HG02763 (cell line): Measurements from ENCODE around the gene SLC35G1.

Experiments used
- ATAC-seq: cut with Tn5 transposase; IDR thresholded peaks from one replicate; pipeline ENCODE4 v1.9.1; 2021; ENCODE audit warnings: mild to moderate bottlenecking, moderate library complexity; ENCODE audit not compliant: unreplicated experiment

SLC35G1 gene

DNA sequence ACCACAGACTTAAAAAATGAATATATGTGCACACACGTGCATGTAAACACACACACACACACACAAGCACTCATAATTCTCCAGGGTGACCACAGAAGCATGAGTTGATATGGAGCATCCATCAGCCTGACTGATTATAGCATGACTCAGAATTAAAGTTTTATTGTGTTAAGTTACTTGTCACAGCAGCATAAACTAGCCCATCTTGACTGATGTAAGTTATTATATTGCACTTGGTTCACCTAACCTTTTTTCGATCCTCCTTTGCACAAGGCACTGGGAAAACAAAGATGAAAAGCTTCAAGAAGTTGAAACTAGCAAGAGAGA is 18.8 kb upstream of the SLC35G1 start:
- no peak for ATAC-seq

DNA sequence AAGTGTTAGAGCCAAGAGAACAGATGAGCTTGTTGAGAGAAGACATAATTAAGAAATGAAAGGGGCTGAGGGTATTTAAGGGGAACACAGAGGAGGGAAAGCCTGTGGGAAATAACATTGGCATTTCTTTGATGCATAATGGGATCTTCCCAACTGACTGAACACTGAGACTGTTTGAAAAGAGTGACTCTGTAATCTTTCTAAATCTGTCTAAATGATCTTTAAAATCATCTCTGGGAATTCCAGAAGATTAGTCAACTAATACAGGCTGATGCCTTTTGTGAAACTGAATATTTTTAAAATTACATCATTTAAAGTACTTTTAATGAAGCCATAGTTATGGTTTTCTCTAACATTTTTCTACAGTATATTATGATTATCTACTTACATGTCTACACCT is 17.4 kb upstream of the SLC35G1 start:
- no peak for ATAC-seq

DNA sequence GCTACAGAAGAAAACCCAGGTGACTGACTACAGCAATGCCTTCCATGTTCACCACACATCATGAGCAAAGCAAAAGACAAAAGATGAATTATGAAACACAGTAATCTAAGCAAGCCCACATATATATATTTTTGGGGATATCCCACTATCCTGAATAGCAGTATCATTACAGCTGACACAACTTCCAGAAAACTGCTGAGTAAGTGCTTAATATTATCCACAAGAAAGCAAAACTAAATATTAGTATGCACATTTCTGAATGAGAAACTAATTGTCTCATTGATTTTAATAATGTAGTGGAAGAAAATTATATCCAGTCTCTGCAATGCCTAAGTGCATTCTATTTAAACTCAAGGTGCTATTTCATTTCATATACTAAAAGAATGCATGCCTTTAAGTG is 14.5 kb upstream of the SLC35G1 start:
- ATAC-seq = no peak

DNA sequence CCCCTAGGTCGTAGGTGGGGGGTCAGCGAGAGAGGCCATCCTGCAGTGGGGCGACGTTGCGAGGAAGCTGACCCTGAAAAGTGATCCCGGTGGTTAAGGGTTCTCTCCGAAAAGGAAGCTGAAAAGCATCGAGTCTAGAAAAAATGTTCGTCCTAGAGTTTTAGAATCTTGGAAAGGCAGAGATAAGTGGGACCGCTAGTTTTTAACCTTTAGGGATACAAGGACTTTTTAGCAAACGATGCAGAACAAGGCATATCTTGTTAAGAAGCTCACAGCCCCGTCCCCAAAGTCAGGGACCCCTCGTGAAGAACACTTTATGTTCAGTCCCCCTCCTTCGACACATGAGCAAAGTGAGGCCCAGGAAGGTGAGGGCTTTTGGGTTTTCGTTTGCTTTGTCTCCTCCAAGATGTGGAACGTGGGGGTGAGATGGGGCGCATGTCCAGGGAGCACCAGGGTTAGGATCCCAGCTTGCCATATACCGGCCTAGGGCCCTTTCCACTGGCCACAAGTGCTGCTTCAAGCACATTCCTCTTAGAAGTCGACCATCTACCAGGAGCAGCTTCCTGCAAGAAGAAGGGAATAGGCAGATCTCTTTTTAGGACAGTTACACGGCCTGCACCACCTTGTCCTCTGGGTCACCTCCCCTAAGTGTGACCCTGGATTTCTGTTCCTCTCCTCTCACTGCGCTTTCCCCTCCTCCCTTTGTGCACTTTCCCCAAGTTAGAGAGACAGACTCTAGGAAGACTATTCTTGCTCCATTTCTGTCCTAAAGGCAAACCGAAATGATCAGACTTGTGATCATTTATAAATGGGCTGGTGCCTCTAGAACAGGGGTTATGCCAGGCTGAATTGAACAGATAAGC is 969 bp downstream of the SLC35G1 start:
- ATAC-seq = no peak

DNA sequence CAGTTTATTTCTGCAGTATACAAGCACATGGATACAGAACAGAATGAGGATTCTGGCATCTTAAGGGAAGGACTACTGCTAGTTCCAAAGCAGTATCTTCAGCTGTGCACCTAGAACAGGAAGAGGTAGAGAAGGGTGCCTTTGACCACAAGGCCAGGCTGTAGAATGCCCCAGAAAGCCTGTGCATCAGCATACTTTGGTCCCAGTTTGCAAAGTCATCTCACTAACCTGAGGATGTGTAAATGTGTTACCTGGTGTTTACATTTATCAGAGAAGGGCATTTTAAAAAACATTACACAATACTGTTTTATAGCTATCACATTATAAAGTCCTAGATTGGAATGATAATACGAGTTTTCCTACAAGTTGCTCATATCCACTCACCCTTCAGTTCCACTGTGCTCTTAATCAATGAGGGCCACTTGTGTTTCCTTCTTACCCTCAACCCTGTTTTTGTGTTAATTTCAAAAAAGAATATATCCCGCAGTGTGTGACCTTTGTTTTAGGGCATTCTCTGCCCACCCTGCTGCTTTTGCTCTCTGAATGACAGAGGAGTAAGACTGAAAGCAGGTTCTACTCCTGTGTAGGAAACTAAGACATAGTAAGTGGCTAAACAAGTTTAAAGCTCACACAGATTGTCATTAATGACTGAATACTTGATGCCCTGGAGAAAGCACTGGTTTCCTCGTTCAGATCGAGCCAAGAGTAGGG is 3.4 kb downstream of the SLC35G1 start:
- ATAC-seq = no peak

DNA sequence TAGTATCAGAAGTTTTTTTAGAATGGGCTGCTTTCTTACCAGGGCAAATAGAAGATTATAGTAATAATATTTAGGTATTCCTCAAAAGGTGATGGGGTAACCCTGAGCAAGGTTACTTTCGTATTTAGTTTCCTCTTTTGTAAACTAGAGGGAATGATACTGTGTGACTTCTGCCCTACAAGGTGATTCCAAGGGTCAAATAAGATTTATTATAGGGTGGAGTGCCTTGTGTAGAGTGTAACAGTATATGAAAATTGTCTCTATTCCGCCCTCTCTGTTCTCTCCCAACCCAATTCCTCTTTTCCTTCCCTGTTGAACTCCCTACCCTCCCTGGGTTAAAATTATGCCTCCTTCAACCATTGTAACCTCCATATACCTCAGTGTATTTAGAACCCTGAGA is 5.3 kb downstream of the SLC35G1 start:
- ATAC-seq = no peak

DNA sequence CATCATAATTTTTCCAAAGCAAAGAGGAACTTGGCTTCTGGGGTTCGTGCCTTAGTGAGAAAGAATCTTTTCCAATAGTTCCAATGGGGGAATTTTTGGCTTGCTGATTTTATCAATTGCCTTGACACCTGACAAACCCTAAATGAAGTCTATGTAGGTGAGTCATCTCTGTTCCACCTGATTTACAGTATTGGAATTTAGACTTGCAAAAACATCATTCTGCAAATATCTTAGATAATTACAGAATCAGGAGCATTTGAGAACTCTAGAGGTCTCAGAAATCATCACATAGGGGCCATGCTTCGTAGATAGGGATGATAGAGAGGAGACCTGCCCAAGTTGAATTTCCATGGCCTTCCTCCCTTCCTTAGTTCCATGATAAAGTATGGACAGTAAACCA is 9.3 kb downstream of the SLC35G1 start:
- ATAC-seq = no peak

DNA sequence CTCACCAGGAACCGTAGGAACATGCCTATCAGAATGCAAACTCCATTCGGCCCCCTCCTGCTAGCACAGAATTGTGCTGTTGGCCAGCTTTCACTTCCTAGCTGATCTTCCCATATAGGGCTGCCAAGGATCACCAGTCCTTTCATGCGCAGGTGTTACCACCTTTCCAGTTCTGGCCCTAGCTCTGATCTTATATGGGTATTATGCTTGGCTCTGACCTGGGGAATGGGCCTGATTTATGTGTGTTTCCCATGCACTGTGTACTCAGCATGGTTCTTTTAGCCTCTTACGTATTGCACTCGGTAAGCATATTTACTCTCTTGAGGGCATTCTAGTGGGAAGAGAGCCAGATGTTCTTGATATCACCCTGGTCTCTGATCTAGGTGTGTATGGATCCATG is 11.1 kb downstream of the SLC35G1 start:
- ATAC-seq = no peak

DNA sequence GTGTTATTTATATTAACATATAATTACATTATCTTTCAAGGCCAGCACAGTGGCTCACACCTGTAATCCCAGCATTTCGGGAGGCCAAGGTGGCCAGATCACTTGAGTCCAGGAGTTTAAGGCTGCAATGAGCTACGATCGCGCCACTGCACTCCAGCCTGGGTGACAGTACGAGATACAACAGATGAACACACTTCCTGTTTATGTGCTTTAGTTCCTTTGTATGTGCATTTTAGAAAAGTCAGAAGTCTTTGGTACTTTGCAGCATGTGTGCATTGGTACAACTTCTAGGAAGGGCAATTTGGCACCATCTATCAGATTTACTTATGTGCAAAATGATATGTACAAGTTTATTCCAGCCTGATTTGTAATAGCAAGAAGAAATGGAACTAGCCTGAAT is 13.3 kb downstream of the SLC35G1 start:
- ATAC-seq = no peak

DNA sequence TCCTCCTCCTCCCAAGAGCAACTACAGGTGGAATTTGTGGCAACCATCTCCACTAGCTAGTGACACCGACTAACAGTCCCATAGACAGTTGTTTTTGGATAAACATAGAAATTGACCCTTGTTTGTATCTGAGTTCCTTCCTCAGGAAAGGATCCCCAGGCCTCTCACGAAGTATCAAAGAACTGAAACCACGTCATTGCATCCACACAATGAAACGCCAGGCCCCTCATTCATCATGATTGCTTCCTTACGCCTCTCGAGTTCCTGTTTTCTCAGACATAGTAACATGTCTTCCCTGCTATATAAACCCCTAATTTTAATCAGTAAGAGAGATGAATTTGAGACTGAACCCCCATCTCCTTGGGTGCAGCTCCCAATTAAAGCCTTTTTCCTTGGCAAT is 18.1 kb downstream of the SLC35G1 start:
- ATAC-seq = no peak

DNA sequence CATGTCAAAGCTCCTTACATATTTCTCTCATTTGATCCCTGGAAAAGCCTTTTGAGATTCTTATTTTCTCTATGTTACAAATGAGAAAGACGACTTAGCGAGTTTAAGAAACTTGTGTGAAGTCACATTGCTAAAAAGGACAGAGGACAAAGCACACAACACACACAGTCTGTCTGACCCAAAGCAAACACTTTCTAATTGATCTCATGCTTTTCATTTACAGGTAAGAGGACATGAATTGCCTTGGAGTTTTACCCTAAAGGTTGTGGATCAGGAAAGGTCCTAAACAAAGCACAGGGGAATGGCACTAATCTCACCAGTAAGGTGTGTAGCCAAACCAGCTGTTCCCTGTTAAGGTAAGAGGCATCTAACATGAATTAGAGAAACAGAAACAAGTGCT is 18.7 kb downstream of the SLC35G1 start:
- ATAC-seq = no peak

DNA sequence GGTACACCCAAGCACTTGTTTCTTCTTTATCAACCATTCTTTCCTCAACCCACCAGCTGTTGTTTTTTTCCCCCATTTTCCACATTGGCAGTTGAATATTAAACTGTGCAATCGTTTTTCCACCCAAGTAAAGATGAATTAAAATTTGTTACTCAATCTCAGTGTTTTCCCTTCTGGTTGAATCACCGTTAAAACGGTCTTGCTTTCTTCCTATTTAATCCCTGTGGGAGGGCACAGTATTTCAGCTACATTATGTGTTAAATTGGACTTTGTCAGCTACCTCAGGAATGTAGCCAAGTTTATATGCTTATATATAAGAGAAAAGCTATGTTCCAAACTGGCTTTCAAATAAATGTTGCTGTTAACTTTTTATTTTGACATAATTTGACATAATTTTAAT is 19.9 kb downstream of the SLC35G1 start:
- ATAC-seq = no peak

DNA sequence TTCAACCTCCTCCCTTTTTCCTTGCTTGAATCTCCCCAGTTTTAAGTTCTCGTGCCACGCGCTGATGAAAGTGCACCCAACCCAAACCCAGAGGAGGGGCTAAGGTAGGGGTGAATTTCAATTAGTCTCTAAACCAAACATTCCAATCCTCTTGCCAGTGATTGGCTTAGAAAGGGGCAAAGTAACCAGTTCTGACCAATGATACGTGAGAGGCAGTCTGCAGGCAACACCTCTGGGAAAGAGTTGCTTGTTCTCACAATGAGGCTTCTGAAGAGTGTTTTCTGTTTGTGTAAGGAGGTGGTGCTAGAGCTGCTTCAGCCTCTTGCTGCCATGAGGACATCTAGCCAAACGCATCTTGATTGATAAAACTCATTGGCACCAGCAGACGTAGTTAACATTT is 21.8 kb downstream of the SLC35G1 start:
- no peak for ATAC-seq

DNA sequence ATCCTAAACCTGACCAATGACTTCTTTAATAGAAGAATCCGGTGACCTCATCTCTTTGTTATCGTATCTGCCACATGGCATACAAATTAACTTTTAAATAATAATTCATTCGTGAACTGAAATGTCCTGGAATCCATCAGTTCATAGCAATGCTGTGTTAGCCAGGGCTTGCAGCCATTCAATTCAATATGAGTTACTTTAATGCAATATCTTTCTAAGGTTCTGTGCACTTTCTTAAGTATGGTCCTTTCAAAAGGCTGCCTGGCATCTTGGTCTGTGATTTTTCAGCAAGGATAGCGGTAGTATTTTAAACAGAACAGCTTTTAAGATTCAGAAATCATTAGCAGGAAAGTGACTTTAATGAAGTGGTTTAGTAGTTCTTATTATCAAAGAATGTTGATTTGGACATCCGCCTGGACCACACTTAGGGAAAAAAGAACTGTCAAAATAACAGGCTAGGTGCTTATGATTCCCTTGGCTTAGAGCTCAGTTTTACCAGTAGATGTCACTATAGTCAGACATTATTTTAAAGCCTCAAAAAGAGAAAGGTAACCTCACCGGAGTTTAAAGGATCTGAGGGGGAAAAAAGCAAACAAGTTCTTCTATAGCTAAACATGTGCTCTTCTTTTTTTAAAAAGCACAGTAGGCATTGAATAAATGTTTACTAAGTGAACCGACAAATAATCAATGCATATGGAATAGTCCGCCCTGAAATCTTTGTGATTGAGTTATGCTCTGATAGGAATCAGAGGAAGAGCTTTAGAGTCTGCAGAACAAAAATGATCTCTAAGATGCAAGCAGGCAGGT is 22.7 kb downstream of the SLC35G1 start:
- no peak for ATAC-seq

DNA sequence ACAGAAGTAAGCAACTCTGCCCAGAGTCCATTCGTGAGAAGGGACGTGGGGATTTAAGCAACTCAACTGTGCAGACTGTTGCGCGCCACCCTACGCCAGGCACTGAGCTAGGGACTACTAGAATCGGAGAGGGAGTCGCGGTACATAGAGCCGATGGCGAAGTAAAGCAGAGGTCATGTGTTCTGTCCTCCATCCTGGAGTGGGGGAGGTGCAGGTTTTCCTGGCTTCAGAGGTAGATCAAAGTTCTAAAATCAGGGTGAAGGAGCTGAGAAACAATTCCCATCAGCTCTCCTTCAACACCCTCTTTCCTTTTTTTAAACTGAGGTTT is 23.2 kb downstream of the SLC35G1 start:
- ATAC-seq = no peak

DNA sequence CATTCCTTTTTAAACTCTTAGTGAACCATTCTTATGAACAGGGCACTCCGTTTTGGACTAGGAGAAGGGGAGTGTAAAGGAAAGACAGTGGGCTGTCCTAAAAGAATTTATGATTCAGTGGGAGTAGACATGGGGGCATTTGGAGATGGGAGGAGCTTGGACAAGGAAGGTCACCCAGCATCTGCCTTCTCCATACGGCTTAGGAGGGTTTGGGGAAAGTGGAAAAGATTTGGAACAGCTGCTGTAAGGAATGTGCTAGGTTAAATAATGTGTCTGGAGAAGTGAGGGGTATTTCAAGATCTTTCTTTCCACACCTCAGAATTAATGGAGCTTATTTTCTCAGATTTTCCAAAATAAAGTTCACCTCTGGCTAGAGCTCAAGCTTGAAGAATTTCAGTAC is 24.0 kb downstream of the SLC35G1 start:
- ATAC-seq = no peak

DNA sequence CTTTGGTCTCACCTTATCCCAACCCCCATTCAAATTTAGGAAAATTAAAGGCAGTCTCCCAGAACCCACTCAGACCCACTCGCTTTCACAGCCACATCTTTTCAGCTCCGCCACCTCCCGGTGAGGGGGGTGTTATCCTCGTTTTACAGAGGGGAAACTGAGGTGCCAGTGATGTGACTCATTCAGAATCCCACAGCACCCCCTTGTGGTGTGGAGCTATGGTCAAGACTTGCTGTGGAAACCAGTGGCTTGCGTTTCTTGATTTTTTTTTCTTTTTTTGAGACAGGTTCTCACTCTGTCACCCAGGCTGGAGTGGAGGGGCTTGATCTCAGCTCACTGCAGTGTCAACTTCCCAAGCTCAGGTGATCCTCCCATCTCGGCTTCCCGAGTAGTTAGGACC is 27.6 kb downstream of the SLC35G1 start:
- ATAC-seq = no peak

DNA sequence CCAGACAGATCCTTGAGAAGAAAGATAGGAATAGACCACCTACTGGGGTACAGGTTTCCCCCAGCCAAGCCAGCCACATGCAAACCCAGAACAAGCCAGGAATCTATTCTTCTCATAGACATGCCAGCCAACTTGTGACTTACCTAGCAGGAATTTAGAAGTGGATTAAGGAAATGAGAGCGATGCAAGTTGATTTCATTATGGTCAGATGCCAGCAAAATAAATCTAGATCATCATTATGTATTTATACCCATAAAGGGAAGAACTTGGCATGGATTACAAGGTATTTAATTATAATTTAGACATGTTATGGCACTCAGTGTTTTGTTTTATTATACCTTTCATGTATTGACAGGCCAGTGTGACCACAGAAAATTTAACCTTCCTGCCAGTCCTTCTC is 32.8 kb downstream of the SLC35G1 start:
- ATAC-seq = no peak

DNA sequence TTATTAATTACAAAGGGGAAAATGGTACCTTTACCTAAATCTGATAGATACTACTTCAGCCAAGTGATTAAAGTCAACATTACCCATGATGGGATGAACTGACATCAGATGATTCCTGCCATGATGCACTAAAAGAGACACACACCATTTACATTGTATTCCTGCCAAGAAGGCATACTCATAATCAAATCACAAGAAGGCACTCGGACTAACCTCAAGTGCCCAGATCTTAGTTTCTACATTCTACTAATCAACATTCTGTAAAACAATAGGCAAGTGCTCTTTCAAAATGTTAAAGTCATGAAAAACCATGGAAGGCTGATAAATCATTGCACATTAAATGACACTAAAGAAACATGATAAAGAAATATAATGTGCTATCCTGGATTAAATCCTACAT is 44.4 kb downstream of the SLC35G1 start:
- no peak for ATAC-seq

DNA sequence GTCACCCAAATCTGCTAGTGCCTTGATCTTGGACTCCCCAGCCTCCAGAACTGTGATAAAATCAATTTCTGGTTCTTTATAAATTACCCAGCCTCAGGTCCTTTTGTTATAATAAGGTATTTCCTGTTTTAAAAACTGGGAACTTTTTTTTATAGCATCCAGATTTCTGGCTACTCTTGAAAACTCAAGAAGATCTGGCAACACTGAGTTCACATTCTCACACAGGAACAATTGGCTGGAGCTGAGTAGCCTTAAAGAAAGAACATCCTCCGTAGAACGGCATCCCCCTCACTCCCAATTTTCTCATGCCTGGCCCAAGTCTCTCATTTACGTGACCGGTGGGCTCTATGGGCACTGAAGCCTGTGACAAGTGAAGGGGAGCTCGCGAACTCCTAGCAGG is 47.1 kb downstream of the SLC35G1 start:
- no peak for ATAC-seq

DNA sequence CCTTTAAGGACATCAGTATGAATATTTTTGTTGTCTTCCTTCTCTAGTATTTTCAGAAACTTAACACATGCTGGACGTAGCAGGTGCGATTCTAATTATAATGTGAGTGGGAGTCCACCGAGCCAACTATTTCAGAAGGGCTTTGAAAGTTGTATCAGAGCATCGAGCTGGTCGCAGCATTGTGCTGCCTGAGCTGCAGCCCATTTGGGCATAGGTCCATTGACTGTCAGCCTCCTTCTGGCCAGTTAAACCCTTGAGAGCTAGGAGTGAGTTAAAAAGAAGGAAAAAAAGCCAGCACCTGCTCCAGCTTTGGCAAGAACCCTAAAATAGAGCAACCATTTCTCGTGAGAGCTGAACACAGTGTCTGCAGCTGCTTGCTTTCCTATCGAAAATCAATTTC is 47.8 kb downstream of the SLC35G1 start:
- no peak for ATAC-seq

DNA sequence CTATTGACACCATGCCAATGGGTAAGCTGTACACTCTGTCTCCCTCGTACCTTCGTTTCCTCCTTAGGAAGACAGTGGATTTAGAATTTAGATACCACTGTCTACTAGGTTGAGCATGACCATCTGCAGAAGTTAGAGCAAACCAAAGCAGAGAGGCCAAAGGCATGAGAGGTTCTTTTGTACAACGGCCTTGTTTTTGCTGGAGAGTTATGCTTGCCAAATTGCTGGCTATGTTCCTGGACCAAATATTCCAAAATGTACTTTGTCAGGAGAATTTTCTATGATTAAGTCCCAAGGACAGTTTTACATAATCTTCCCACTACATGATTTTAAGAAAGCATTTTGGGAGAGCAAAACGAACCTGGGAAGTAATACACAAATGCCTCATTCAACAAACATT is 52.0 kb downstream of the SLC35G1 start:
- no peak for ATAC-seq
